ENCODE measurements around the gene ERCC2.
A peak's percentile ranks its signal among the peaks of the same experiment; 100 is the strongest.
"Not testable (repeated sequence)": the region's sequence is repeated elsewhere in the genome, so short reads cannot be mapped to it uniquely, and the experiment has no call there.

Gene ERCC2

GRCh38 chr19:45370410-45371204 lies at the start of gene ERCC2:
ERCC2 (minus strand) TSS chr19:45370573; CDS start chr19:45370540, 33 bp downstream.
- peak; percentile 99 for DNase-seq (ENCODE audit: low read depth)
- H3K4me3 ChIP-seq (ENCODE audit: low read length), result peak within 1 kb of the TSS; percentile 68
- no peak for TF ChIP-seq CTCF (IDR thresholded peaks at IDR 0.05; ENCODE audit: insufficient read depth, low read depth, low read length, missing control alignments)

- TF ChIP-seq CTCF (IDR thresholded peaks at IDR 0.05; ENCODE audit: insufficient read depth, low read depth, low read length, missing control alignments), result no peak
- DNase-seq (ENCODE audit: low read depth), result no peak
- H3K4me3 ChIP-seq (ENCODE audit: low read length), result no peak overlapping the region
These were observed 49.5 kb upstream of the ERCC2 start for GRCh38 chr19:45419895-45420294.

- H3K4me3 ChIP-seq (ENCODE audit: low read length), result no peak overlapping the region
- TF ChIP-seq CTCF (IDR thresholded peaks at IDR 0.05; ENCODE audit: insufficient read depth, low read depth, low read length, missing control alignments), result no peak
- DNase-seq (ENCODE audit: low read depth), result no peak
These were observed 49.0 kb upstream of the ERCC2 start for GRCh38 chr19:45419396-45419795.

GRCh38 chr19:45418802-45419201 lies 48.4 kb upstream of the ERCC2 start:
- no peak for DNase-seq (ENCODE audit: low read depth)
- no peak for TF ChIP-seq CTCF (IDR thresholded peaks at IDR 0.05; ENCODE audit: insufficient read depth, low read depth, low read length, missing control alignments)
- no peak overlapping the region for H3K4me3 ChIP-seq (ENCODE audit: low read length)

GRCh38 chr19:45417151-45417550 lies 46.8 kb upstream of the ERCC2 start:
- no peak for TF ChIP-seq CTCF (IDR thresholded peaks at IDR 0.05; ENCODE audit: insufficient read depth, low read depth, low read length, missing control alignments)
- DNase-seq (ENCODE audit: low read depth), result no peak
- H3K4me3 ChIP-seq (ENCODE audit: low read length), result no peak overlapping the region

GRCh38 chr19:45414468-45414867 lies 44.1 kb upstream of the ERCC2 start:
- no peak for TF ChIP-seq CTCF (IDR thresholded peaks at IDR 0.05; ENCODE audit: insufficient read depth, low read depth, low read length, missing control alignments)
- H3K4me3 ChIP-seq (ENCODE audit: low read length), result no peak overlapping the region
- no peak for DNase-seq (ENCODE audit: low read depth)

- TF ChIP-seq CTCF (IDR thresholded peaks at IDR 0.05; ENCODE audit: insufficient read depth, low read depth, low read length, missing control alignments), result no peak
- no peak overlapping the region for H3K4me3 ChIP-seq (ENCODE audit: low read length)
- DNase-seq (ENCODE audit: low read depth), result no peak
These were observed 43.1 kb upstream of the ERCC2 start for GRCh38 chr19:45413497-45413896.

GRCh38 chr19:45410330-45410729 lies 40.0 kb upstream of the ERCC2 start:
- not testable (repeated sequence) for DNase-seq (ENCODE audit: low read depth)

More at GRCh38 chr19:45410330-45410729, 40.0 kb upstream of the ERCC2 start:
- not testable (repeated sequence) for H3K4me3 ChIP-seq (ENCODE audit: low read length)
